VCaP (cell line): ENCODE measurements around the gene C12orf60.

Source experiments
- H3K27ac ChIP-seq: fragments of 450-650 bp; 2 replicates; pipeline ENCODE4 v1.5.1; 2017
- CTCF ChIP-seq: fragments of 450-650 bp; conservative IDR thresholded peaks from 2 replicates; pipeline ENCODE4 v1.5.1; 2017; ENCODE audit warnings: mild to moderate bottlenecking, moderate library complexity

Gene C12orf60

GRCh38 chr12:14840616-14841015 is 37.1 kb downstream of the C12orf60 start:
- no peak for TF ChIP-seq CTCF
- peak overlapping the region; percentile 93 for H3K27ac ChIP-seq

GRCh38 chr12:14841761-14842160 is 38.3 kb downstream of the C12orf60 start:
- H3K27ac ChIP-seq, result peak overlapping the region; percentile 93
- TF ChIP-seq CTCF, result no peak

- H3K27ac ChIP-seq, result peak overlapping the region; percentile 93
- TF ChIP-seq CTCF, result no peak
These were observed 38.8 kb downstream of the C12orf60 start for GRCh38 chr12:14842315-14842714.

- no peak for TF ChIP-seq CTCF
- H3K27ac ChIP-seq, result peak within 1 kb of the TSS; percentile 93
These were observed 40.0 kb downstream of the C12orf60 start, which contains the start of gene ART4 for GRCh38 chr12:14843425-14843887. Gene ART4 (minus strand): TSS chr12:14843526. CDS start chr12:14843113, 413 bp downstream.

GRCh38 chr12:14844401-14844800 is 40.9 kb downstream of the C12orf60 start:
- TF ChIP-seq CTCF, result no peak
- peak overlapping the region; percentile 93; the same call in 1 of the 2 replicates for H3K27ac ChIP-seq

GRCh38 chr12:14845350-14845750 is 41.9 kb downstream of the C12orf60 start:
- TF ChIP-seq CTCF, result peak; percentile 89
- peak overlapping the region; percentile 93 for H3K27ac ChIP-seq

- peak overlapping the region; percentile 93 for H3K27ac ChIP-seq
- TF ChIP-seq CTCF, result no peak; the same call in 1 of the 2 replicates
These were observed 42.6 kb downstream of the C12orf60 start for GRCh38 chr12:14846042-14846587.
